Fibroblast of villous mesenchyme (primary cell): ENCODE measurements around the gene KCNMA1. TPM values are rescaled to one million over a fixed set of nuclear protein-coding genes. Genes with fewer than 3 reads are reported as not detected.

Source experiments
- DNase-seq: peaks from one replicate; pipeline ENCODE4 v3.0.0-alpha.2; 2010; ENCODE audit warnings: low read depth
- H3K4me3 ChIP-seq: 2 replicates; pipeline ENCODE4 v1.5.1; 2011; ENCODE audit warnings: low read depth, mild to moderate bottlenecking, low read length
- CTCF ChIP-seq: IDR thresholded peaks from 2 replicates; pipeline ENCODE4 v1.5.1; 2012; ENCODE audit warnings: low read depth, mild to moderate bottlenecking, low read length; ENCODE audit not compliant: insufficient read depth
- total RNA-seq: library from RNA; depleted of rRNA; stranded (reverse); fragments of >200 nt; gene quantifications from 2 replicates; pipeline ENCODE4 v1.2.3, GENCODE V29; 2012

Gene KCNMA1
- total RNA-seq, 1 donor: 36.7 TPM

GRCh38 chr10:77106676-77107075 is 530.9 kb downstream of the KCNMA1 start:
- no peak overlapping the region for H3K4me3 ChIP-seq
- TF ChIP-seq CTCF: no peak
- DNase-seq: no peak

- DNase-seq: peak; percentile 82
- TF ChIP-seq CTCF: no peak
- no peak overlapping the region for H3K4me3 ChIP-seq
Measured at GRCh38 chr10:77105761-77106221, 531.8 kb downstream of the KCNMA1 start.

- no peak overlapping the region for H3K4me3 ChIP-seq
- peak; percentile 80 for DNase-seq
- TF ChIP-seq CTCF: no peak
Measured at GRCh38 chr10:77104459-77104980, 533.1 kb downstream of the KCNMA1 start.

GRCh38 chr10:77103213-77103612 is 534.4 kb downstream of the KCNMA1 start:
- H3K4me3 ChIP-seq: no peak overlapping the region
- TF ChIP-seq CTCF: no peak
- DNase-seq: no peak

GRCh38 chr10:77101341-77101740 is 536.3 kb downstream of the KCNMA1 start:
- no peak overlapping the region for H3K4me3 ChIP-seq
- DNase-seq: no peak
- no peak for TF ChIP-seq CTCF

- no peak for TF ChIP-seq CTCF
- no peak overlapping the region for H3K4me3 ChIP-seq
- DNase-seq: no peak
Measured at GRCh38 chr10:77099136-77099535, 538.5 kb downstream of the KCNMA1 start.

GRCh38 chr10:77097625-77098024 is 540.0 kb downstream of the KCNMA1 start:
- no peak for DNase-seq
- no peak overlapping the region for H3K4me3 ChIP-seq
- TF ChIP-seq CTCF: no peak
